Spleen (tissue), 7 donors: ENCODE measurements around the gene DBET.
A peak's percentile ranks its signal among the peaks of the same experiment; 100 is the strongest.
"Not testable (repeated sequence)": the region's sequence is repeated elsewhere in the genome, so short reads cannot be mapped to it uniquely, and the experiment has no call there.

Experiments
- CTCF ChIP-seq, 11 experiments: fragments of 200-600 bp in 7 of 11; fragments of 450-650 bp in 4 of 11; sonication (generic) in 4 of 11; IDR thresholded peaks in 8 of 11; conservative IDR thresholded peaks in 3 of 11; 1 replicate in 7 of 11; 2 replicates in 4 of 11; pipeline versions ENCODE4 v1.4.0 to v1.8.0; 2016 to 2021; ENCODE audit warnings: antibody characterized with exemption in 11 of 11, inconsistent platforms in 4 of 11, mild to moderate bottlenecking in 1 of 11
- POLR2A ChIP-seq, 3 donors: fragments of 450-650 bp; IDR thresholded peaks; one replicate each; pipeline ENCODE4 v1.5.1; 2017; ENCODE audit warnings: antibody characterized with exemption in 3 of 3, mild to moderate bottlenecking in 1 of 3
- POLR2AphosphoS5 ChIP-seq, 3 donors: sonication (generic); formaldehyde crosslinking; IDR thresholded peaks; one replicate each; pipeline ENCODE4 v1.5.1; 2017; ENCODE audit warnings: antibody characterized with exemption in 3 of 3
- donor health status: DM: no; HTN: no; CAD: no; lungs with moderate emphysema.
- donor health status: DM: no; HTN: no; CAD: no.
- donor health status: DM: no; HTN: no; CAD: no.

GRCh38 chr4:190110570-190111295 is 46.4 kb downstream of the DBET start:
- TF ChIP-seq POLR2AphosphoS5 (IDR thresholded peaks at IDR 0.05); CTCF (IDR thresholded peaks at IDR 0.05 in 8 of 11, conservative IDR thresholded peaks at IDR 0.05 in 3 of 11): not testable (repeated sequence)
- TF ChIP-seq POLR2A (IDR thresholded peaks at IDR 0.05) = peak in 1 of 3 donors; percentile 30
